ENCODE results near the gene THOC5.

DNA sequence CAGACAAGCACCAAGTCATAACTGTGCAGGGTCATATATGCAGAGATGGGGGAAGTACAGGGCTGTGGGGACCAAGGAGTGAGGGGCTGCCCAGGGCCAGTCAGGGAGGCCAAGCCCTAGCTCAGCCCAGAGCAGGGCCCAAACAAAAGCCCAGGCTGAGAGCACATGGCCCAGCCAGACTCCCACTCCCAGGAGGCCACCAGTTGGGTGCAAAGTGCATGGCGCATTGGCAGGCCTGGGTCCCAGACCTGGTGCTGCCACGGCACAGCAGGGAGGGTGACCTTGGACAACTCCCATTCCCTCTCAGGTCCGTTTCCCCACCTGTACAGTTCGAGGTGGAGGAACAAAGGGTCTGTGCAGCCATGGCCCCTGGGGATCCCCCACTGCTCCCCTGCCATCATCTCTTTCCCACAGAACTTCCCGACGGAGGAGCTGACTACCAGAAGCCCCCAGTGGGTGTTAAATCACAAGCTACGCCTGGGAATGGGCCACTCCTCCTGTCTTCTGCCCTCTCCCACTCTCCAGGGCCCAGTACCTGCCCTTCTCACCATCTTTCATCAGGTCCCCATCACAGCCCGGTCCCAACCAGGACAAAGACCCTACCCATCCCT, 26.7 kb upstream of the THOC5 start:
- TF ChIP-seq, protein P1, sequence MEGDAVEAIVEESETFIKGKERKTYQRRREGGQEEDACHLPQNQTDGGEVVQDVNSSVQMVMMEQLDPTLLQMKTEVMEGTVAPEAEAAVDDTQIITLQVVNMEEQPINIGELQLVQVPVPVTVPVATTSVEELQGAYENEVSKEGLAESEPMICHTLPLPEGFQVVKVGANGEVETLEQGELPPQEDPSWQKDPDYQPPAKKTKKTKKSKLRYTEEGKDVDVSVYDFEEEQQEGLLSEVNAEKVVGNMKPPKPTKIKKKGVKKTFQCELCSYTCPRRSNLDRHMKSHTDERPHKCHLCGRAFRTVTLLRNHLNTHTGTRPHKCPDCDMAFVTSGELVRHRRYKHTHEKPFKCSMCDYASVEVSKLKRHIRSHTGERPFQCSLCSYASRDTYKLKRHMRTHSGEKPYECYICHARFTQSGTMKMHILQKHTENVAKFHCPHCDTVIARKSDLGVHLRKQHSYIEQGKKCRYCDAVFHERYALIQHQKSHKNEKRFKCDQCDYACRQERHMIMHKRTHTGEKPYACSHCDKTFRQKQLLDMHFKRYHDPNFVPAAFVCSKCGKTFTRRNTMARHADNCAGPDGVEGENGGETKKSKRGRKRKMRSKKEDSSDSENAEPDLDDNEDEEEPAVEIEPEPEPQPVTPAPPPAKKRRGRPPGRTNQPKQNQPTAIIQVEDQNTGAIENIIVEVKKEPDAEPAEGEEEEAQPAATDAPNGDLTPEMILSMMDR (IDR thresholded peaks at IDR 0.05): no peak
- TF ChIP-seq POLR2A (IDR thresholded peaks at IDR 0.05; ENCODE audit: low read depth) (no peak), EP300 (IDR thresholded peaks at IDR 0.05) (no peak), POLR2AphosphoS5 (IDR thresholded peaks at IDR 0.05) (no peak)

All from esophagus muscularis mucosa (tissue), 4 donors.